ENCODE results near the gene LRP1.
A peak's percentile ranks its signal among the peaks of the same experiment; 100 is the strongest.

Gene LRP1

GRCh38 chr12:57196439-57196838 lies 68.2 kb downstream of the LRP1 start:
- no peak for DNase-seq

DNA sequence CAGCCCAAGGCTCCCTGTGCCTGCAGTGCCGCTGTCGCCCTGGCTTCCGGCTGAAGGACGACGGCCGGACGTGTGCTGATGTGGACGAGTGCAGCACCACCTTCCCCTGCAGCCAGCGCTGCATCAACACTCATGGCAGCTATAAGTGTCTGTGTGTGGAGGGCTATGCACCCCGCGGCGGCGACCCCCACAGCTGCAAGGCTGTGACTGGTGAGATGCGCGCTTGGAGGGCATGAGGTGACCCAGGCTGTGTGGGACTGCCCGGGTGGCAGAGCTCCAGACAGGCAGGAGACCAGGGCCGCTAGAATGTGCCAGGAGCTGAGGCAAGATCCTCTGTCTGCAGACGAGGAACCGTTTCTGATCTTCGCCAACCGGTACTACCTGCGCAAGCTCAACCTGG lies 68.7 kb downstream of the LRP1 start:
- DNase-seq: no peak

- DNase-seq: no peak
Observed at GRCh38 chr12:57198329-57198728, 70.0 kb downstream of the LRP1 start.

DNA sequence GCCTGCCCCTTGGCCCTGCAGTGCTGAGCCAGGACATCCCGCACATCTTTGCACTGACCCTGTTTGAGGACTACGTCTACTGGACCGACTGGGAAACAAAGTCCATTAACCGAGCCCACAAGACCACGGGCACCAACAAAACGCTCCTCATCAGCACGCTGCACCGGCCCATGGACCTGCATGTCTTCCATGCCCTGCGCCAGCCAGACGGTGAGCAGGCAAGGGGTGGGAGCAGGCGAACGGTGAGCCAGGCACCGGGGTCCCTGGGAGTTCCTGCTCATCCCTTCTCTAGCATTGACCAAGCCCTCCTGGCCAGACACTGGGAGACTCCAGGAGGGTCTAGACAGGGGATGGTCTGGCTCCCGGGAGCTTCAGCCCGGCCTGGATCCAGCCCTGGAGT lies 70.9 kb downstream of the LRP1 start:
- no peak for DNase-seq

DNA sequence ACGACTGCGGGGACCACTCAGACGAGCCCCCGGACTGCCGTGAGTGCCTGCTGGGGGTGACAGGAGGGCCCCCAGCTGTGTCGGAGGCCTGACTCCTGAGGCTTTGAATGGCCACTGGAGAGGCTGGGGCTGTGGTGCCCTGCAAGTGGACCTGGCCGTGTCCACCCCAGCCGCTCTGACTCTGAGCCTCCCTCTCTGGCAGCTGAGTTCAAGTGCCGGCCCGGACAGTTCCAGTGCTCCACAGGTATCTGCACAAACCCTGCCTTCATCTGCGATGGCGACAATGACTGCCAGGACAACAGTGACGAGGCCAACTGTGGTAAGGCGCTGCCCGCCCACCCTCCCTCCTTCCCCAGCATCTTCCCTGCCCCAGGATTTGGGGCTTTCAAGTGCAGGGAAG lies 72.2 kb downstream of the LRP1 start:
- no peak for DNase-seq

DNA sequence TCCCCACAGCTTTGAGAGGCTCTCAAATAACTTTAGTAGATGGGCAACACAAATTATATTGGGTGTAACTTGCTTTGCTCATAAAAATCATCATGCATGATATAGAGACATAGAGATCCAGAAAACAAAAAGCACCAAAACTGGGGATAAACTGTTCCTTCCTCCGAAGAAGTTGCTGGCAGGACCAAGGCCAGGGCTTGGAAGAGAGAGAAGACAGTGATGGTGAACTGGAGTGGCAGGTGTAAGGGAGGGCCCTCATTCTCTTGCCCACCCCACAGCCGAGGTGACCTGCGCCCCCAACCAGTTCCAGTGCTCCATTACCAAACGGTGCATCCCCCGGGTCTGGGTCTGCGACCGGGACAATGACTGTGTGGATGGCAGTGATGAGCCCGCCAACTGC lies 72.9 kb downstream of the LRP1 start:
- DNase-seq: no peak

DNA sequence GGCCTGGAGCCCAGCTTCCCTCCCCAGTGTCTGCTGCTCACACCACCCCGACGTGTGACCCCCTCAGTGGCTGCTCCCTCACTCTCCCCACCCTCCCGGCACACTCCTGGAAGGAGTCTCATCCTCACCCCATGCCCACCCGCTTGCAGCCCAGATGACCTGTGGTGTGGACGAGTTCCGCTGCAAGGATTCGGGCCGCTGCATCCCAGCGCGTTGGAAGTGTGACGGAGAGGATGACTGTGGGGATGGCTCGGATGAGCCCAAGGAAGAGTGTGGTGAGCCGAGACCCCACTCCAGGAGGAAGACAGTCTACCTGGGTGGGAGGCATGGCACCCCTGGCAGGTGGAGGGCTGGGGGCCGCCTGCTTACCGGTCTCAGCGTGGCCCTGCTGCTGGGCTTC lies 73.3 kb downstream of the LRP1 start:
- DNase-seq: no peak

- DNase-seq: no peak
Observed at GRCh38 chr12:57202321-57202720, 74.0 kb downstream of the LRP1 start.

DNA sequence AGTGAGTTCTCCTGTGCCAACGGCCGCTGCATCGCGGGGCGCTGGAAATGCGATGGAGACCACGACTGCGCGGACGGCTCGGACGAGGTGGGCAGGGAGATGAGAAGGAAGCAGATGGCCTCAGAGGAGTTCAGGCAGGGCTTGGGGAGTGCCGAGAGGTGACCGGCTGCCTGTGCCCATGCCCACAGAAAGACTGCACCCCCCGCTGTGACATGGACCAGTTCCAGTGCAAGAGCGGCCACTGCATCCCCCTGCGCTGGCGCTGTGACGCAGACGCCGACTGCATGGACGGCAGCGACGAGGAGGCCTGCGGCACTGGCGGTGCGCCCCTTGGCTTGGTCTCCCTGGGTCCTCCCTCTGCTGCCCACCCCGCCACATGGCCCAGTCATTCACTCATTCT lies 74.9 kb downstream of the LRP1 start:
- no peak for DNase-seq

DNA sequence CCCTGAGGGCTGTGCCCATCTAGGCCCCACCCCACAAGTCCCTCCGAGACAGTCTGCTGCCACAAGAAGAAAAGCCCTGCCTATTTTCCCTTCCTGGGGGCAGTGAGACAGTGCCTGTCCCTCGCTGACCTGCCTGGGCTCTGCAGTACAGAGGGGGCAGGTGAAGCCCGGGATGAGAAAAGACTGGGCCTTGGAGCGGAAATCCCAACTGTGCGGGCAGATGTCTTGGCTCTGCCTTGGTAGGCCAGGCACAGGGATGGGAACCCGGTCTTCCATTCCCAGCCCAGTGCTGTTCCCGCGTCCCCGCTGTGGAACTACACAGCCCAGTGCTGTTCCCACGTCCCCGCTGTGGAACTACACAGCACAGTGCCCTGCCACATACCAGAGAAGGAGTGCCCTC lies 75.5 kb downstream of the LRP1 start:
- DNase-seq: no peak

- DNase-seq: no peak
Observed at GRCh38 chr12:57204454-57204853, 76.2 kb downstream of the LRP1 start.

- no peak for DNase-seq
Observed at GRCh38 chr12:57205186-57205585, 76.9 kb downstream of the LRP1 start.

DNA sequence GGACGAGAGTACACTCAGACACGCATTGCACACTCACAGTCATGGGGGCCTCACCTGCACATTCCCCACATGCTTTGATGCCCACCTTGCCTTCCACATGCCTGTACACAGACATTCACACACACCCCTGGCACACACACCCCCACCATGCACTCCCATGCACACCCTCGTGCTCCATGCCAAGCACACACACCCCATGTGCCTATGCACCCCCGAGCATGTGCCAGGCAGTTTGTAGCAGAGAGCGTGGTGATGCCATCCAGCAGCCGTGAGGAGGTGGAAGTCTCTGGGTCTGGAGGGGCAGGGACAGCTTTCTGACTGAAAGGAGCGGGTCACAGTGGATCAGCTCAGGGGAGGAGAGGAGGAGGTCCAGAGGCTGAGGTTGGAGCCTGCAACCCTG lies 77.6 kb downstream of the LRP1 start:
- DNase-seq: no peak

DNA sequence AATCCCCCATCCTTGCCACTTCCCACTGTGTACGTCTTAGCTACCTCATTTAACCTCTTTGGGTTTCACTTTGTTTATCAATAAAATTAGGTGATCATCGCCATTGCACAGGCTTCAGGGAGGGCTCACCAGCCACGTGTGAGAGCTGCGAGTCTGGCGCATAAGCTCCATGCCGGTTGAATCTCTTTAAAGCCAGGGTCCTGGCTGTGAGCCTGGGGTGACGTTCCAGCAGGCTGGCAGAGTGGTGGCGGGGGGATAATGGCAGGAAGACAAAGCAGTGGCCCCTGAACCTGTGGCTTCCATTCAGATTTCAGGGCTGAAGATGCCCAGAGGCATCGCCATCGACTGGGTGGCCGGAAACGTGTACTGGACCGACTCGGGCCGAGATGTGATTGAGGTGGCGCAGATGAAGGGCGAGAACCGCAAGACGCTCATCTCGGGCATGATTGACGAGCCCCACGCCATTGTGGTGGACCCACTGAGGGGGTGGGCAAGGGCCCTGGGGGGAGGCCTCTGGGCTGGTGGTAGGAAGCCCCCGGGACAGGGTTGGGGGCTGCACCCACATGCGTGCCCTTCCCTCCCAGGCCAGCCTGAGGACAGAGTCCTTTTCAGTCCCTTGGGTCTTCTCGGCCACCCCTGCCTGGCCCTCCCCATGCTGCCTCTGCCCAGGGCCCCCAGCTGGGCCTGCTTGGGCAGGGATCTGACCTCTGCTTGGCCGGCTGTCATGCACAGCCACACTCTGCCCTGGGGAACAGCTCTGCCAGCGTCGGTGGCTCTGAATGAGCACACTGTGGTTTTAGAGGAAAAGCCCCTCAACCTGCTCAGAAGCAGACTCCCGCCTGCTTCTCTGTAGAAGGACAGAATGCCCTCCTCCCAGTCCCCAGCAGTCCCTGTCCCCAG lies 79.7 kb downstream of the LRP1 start:
- no peak for DNase-seq

DNA sequence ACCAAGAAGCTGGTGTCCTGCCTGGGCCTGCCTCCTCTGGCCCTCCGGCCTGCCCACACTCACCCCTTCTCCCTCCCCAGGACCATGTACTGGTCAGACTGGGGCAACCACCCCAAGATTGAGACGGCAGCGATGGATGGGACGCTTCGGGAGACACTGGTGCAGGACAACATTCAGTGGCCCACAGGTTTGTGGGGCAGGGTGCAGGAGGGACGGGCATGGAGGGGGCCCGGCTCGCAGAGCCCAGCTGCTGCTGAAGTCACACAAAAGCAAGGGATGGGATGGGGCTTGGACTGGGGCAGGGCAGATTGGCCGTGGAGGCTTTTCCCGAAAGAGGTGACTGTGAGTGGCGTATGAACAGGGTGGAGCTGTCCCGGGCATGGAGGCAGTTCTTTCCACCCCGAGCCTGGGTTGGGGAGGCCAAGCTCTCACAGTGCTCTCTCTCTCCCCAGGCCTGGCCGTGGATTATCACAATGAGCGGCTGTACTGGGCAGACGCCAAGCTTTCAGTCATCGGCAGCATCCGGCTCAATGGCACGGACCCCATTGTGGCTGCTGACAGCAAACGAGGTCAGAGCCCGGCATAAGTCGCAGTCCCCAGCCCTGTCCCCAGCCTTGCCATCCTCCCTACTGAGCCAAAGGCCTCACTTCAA lies 80.5 kb downstream of the LRP1 start:
- no peak for DNase-seq

DNA sequence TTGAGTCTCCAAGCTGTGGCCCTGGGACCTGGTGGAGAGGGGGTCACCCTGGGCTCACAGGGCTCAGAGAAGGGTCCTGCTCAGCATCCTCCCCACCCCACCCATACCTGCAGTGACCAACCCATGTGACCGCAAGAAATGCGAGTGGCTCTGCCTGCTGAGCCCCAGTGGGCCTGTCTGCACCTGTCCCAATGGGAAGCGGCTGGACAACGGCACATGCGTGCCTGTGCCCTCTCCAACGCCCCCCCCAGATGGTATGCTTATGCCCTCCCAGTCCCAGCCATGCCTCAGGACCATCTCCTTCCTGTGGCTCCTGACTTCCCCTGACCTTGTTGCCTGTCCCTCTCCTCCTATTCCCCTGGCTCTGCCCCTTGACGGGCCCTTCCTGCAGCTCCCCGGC lies 81.6 kb downstream of the LRP1 start:
- no peak for DNase-seq

GRCh38 chr12:57210461-57210860 lies 82.2 kb downstream of the LRP1 start:
- DNase-seq: no peak

DNA sequence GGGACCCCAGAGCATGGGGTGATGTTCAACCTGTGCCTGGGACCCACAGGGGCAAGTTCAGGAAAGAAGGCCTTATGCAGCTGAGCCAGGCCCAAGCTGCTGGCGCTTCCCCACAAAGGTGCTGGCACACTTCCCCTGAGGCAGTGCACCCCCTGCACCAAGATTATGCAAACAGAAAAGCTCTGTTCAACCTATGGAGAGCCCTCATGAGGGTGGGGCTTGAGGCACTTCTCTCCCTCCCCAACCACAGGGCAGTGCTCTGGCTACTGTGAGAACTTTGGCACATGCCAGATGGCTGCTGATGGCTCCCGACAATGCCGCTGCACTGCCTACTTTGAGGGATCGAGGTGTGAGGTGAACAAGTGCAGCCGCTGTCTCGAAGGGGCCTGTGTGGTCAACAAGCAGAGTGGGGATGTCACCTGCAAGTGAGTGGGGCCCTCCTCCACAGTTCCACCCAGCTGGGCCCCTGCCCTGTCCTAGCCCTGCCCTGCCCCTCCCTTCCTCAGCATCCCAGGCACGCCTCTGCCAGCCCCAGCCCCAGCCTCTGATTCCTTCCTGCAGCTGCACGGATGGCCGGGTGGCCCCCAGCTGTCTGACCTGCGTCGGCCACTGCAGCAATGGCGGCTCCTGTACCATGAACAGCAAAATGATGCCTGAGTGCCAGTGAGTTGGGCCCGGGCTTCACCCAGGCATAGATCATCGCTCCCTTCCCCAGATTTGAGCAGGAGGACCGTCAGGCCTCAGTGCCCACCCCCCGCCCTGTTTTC lies 82.8 kb downstream of the LRP1 start:
- no peak for DNase-seq

GRCh38 chr12:57211791-57212700 lies 83.8 kb downstream of the LRP1 start:
- DNase-seq: no peak

DNA sequence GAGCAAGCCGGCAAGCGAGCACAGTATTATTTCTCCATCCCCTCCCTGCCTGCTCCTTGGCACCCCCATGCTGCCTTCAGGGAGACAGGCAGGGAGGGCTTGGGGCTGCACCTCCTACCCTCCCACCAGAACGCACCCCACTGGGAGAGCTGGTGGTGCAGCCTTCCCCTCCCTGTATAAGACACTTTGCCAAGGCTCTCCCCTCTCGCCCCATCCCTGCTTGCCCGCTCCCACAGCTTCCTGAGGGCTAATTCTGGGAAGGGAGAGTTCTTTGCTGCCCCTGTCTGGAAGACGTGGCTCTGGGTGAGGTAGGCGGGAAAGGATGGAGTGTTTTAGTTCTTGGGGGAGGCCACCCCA lies 84.4 kb downstream of the LRP1 start:
- no peak for DNase-seq

- peak; percentile 80 for DNase-seq
Observed at GRCh38 chr12:57213058-57213715, 84.9 kb downstream of the LRP1 start.
